HepG2 (cell line): ENCODE data around the gene TENT4B. TPM values are rescaled to one million over a fixed set of nuclear protein-coding genes. Genes with fewer than 3 reads are reported as not detected.

Experiments used
- ATAC-seq: fragments of 200-7000 bp; cut with Tn5 transposase; 3 replicates; pipeline ENCODE4 v1.9.1; 2020; ENCODE audit warnings: mild to moderate bottlenecking, moderate library complexity
- BruUV-seq: library from RNA; stranded (reverse); fragments of 400-500 nt; replicated peaks from 2 replicates; lab custom pipeline; 2021; lab: Mats Ljungman, UMichigan
- CTCF ChIA-PET: fragments of 300-600 bp; formaldehyde crosslinking; extraction: SDS; loops from one replicate; lab custom pipeline; 2021; ENCODE audit warnings: low total read pairs, inconsistent platforms, low intra/inter-chr PET ratio; lab: Yijun Ruan, JAX
- POLR2A ChIA-PET: fragments of 350-600 bp; sonication (Branson Sonifier 250); formaldehyde crosslinking; loops from one replicate; lab custom pipeline; 2020; ENCODE audit warnings: antibody characterized with exemption, inconsistent platforms; lab: Yijun Ruan, JAX
- DNase-seq: peaks from one replicate; pipeline ENCODE4 v3.0.0-alpha.2; 2015; ENCODE audit warnings: low spot score
- FAIRE-seq: peaks from 3 replicates; lab custom pipeline; 2011; peaks lifted over from hg19 to GRCh38; lab: Jason Lieb, UNC
- H2AFZ ChIP-seq: one replicate; pipeline ENCODE4 v1.6.1; 2011; ENCODE audit warnings: low read length, inconsistent platforms
- H3K27ac ChIP-seq: fragments of 300-600 bp; 3 replicates; pipeline ENCODE4 v1.8.0; 2011; ENCODE audit warnings: mixed run types, mild to moderate bottlenecking, mixed read lengths, low read length, inconsistent platforms; ENCODE audit not compliant: insufficient read depth; ENCODE audit errors: extremely low read length
- H3K27me3 ChIP-seq, 2 experiments: fragments of 200-600 bp in 1 of 2; 2 replicates in 1 of 2; 3 replicates in 1 of 2; pipeline versions ENCODE4 v1.6.0 to v1.8.0; 2011; ENCODE audit warnings: low read length in 2 of 2, mild to moderate bottlenecking in 2 of 2, moderate library complexity in 2 of 2, inconsistent platforms in 1 of 2; ENCODE audit not compliant: insufficient read depth in 2 of 2, control insufficient read depth in 1 of 2
- H3K36me3 ChIP-seq, 2 experiments: fragments of 200-600 bp in 1 of 2; replicated peaks in 1 of 2; 2 replicates in 1 of 2; 3 replicates in 1 of 2; pipeline versions ENCODE4 v1.5.1 to v1.8.0; 2011; ENCODE audit warnings: low read length in 2 of 2, inconsistent platforms in 1 of 2; ENCODE audit not compliant: insufficient read depth in 2 of 2, control insufficient read depth in 1 of 2
- H3K4me1 ChIP-seq: 2 replicates; pipeline ENCODE4 v1.5.1; 2012; ENCODE audit warnings: low read length, inconsistent platforms; ENCODE audit not compliant: insufficient read depth
- H3K4me2 ChIP-seq: 2 replicates; pipeline ENCODE4 v1.6.0; 2011; ENCODE audit warnings: low read depth, low read length, inconsistent platforms
- H3K4me3 ChIP-seq, 3 experiments: fragments of 200-600 bp in 1 of 3; sonication (generic), shearing (Covaris generic) in 1 of 3; replicated peaks in 1 of 3; 2 replicates each; pipeline ENCODE4 v1.5.1; 2011 to 2016; ENCODE audit warnings: low read length in 3 of 3, inconsistent platforms in 2 of 3, low read depth in 2 of 3, mild to moderate bottlenecking in 2 of 3, control low read depth in 1 of 3, mixed read lengths in 1 of 3; ENCODE audit not compliant: insufficient read depth in 1 of 3
- H3K79me2 ChIP-seq: one replicate; pipeline ENCODE4 v1.6.1; 2011; ENCODE audit warnings: low read length, inconsistent platforms; ENCODE audit not compliant: insufficient read depth
- H3K9ac ChIP-seq: 2 replicates; pipeline ENCODE4 v1.6.0; 2011; ENCODE audit warnings: mild to moderate bottlenecking, low read depth, low read length, inconsistent platforms; ENCODE audit not compliant: insufficient read depth
- H3K9me3 ChIP-seq: 2 replicates; pipeline ENCODE4 v1.5.1; 2012; ENCODE audit warnings: mild to moderate bottlenecking, low read length
- H4K20me1 ChIP-seq: 2 replicates; pipeline ENCODE4 v1.6.0; 2011; ENCODE audit warnings: inconsistent platforms, mild to moderate bottlenecking, low read length, moderate library complexity; ENCODE audit not compliant: insufficient read depth
- MBD4 ChIP-seq: IDR thresholded peaks from 2 replicates; pipeline ENCODE4 v1.6.1; 2012; ENCODE audit warnings: low read length, inconsistent platforms, borderline replicate concordance
- NFKBIZ ChIP-seq: IDR thresholded peaks from 2 replicates; pipeline ENCODE4 v1.6.1; 2018; ENCODE audit warnings: missing genetic modification reagents, missing compliant biosample characterization
- PHF5A ChIP-seq: IDR thresholded peaks from one replicate; pipeline ENCODE4 v1.6.1; 2018; ENCODE audit warnings: low read depth, missing genetic modification reagents; ENCODE audit not compliant: unreplicated experiment
- TBX2 ChIP-seq: sonication (generic); formaldehyde crosslinking; IDR thresholded peaks from 2 replicates; pipeline ENCODE4 v1.5.0; 2020; ENCODE audit warnings: missing genetic modification reagents, mild to moderate bottlenecking, borderline replicate concordance
- THYN1 ChIP-seq: sonication (generic); formaldehyde crosslinking; IDR thresholded peaks from 2 replicates; pipeline ENCODE4 v1.8.1; 2023; ENCODE audit warnings: low read depth, mild to moderate bottlenecking, moderate library complexity, missing genetic modification reagents, borderline replicate concordance
- ZNF660 ChIP-seq: sonication (generic); formaldehyde crosslinking; IDR thresholded peaks from 2 replicates; pipeline ENCODE4 v1.5.1; 2020; ENCODE audit warnings: mild to moderate bottlenecking, low read depth, missing genetic modification reagents, borderline replicate concordance
- ZNF747 ChIP-seq: sonication (generic); formaldehyde crosslinking; IDR thresholded peaks from 2 replicates; pipeline ENCODE4 v1.8.1; 2023; ENCODE audit warnings: missing genetic modification reagents, mild to moderate bottlenecking, borderline replicate concordance
- ZSCAN25 ChIP-seq: sonication (generic); formaldehyde crosslinking; IDR thresholded peaks from 2 replicates; pipeline ENCODE4 v1.8.0; 2022; ENCODE audit warnings: mild to moderate bottlenecking, missing genetic modification reagents
- WGBS: methylation state at CpG from one replicate; pipeline ENCODE4 v1.1.6; 2017; ENCODE audit warnings: low lambda C conversion rate; 5-methylcytosine and 5-hydroxymethylcytosine counted together
- in situ Hi-C: cut with HindIII; loops from 2 replicates; pipeline ENCODE4 v1.10.0; 2017; ENCODE audit warnings: low pct_unique_long_range_greater_than_20kb; ENCODE audit not compliant: extremely low pct_ligation_motif_present
- intact Hi-C: fragments of 100-400 bp; cut with micrococcal nuclease; formaldehyde crosslinking; loops from one replicate; pipeline ENCODE4 v1.10.0; 2022; ENCODE audit not compliant: unreplicated experiment
- polyA plus RNA-seq, 8 experiments: library from polyadenylated mRNA; depleted of rRNA in 3 of 8; stranded (reverse) in 7 of 8; unstranded in 1 of 8; fragments of >200 nt; fragmentation: Illumina TruSeq in 4 of 8; extraction: Trizol in 4 of 8; gene quantifications; 2 replicates each; pipeline versions ENCODE4 v1.2.1 to v1.2.3, GENCODE V29; 2011 to 2016; ENCODE audit warnings: low read depth in 4 of 8, missing spikeins in 1 of 8, mixed read lengths in 1 of 8; ENCODE audit not compliant: insufficient read depth in 1 of 8
- total RNA-seq, 5 experiments: library from RNA; depleted of rRNA; stranded (reverse); fragments of >200 nt; fragmentation: Illumina TruSeq; extraction: Trizol; gene quantifications; 2 replicates each; pipeline ENCODE4 v1.2.3, GENCODE V29; 2016; ENCODE audit warnings: low read depth in 1 of 5
- TF ChIP-seq, protein P1 (sequence below): sonication (generic); formaldehyde crosslinking; IDR thresholded peaks from 2 replicates; pipeline ENCODE4 v1.5.1; 2020; ENCODE audit warnings: mild to moderate bottlenecking, missing genetic modification reagents
- TF ChIP-seq, protein P2 (sequence below): sonication (generic); formaldehyde crosslinking; IDR thresholded peaks from 2 replicates; pipeline ENCODE4 v1.8.0; 2022; ENCODE audit warnings: mild to moderate bottlenecking, missing genetic modification reagents, borderline replicate concordance
- TF ChIP-seq, protein P3 (sequence below): IDR thresholded peaks from 2 replicates; pipeline ENCODE4 v1.6.1; 2016; ENCODE audit warnings: mild to moderate bottlenecking
- TF ChIP-seq, protein P4 (sequence below): sonication (generic); formaldehyde crosslinking; IDR thresholded peaks from 2 replicates; pipeline ENCODE4 v1.5.0; 2020; ENCODE audit warnings: mild to moderate bottlenecking, missing genetic modification reagents
- TF ChIP-seq, protein P5 (sequence below): sonication (generic); formaldehyde crosslinking; IDR thresholded peaks from 2 replicates; pipeline ENCODE4 v1.4.0; 2020; ENCODE audit warnings: missing genetic modification reagents

The TENT4B gene
- total and polyA plus RNA-seq, 2 of the 13 experiments (the other 11 are each of a cell fraction or from before 2014, with no cell fraction given), result 15.0 to 32.8 TPM

DNA sequence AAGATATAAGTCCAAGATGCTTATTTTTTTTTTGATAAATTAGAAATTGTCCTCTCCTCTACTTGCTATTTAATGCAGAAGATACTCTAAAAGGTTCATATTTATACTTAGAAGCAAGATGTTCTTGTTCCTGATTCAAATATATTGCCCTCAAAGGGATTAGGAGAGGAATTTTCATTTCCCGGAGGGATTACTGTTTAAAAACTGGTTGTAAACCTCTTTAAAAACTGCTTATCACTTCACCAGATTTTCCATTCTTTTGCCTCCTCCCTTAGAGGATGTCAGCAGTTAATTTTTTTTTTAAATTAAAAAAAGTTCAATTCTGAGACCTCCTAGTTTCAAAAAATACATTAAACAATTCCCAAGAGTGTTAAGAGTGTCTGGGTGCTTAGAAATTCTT lies 2.8 kb downstream of the TENT4B start (continued):
- no peak for TF ChIP-seq ZNF747 (CRISPR knock-in tag)
- TF ChIP-seq, protein P1, sequence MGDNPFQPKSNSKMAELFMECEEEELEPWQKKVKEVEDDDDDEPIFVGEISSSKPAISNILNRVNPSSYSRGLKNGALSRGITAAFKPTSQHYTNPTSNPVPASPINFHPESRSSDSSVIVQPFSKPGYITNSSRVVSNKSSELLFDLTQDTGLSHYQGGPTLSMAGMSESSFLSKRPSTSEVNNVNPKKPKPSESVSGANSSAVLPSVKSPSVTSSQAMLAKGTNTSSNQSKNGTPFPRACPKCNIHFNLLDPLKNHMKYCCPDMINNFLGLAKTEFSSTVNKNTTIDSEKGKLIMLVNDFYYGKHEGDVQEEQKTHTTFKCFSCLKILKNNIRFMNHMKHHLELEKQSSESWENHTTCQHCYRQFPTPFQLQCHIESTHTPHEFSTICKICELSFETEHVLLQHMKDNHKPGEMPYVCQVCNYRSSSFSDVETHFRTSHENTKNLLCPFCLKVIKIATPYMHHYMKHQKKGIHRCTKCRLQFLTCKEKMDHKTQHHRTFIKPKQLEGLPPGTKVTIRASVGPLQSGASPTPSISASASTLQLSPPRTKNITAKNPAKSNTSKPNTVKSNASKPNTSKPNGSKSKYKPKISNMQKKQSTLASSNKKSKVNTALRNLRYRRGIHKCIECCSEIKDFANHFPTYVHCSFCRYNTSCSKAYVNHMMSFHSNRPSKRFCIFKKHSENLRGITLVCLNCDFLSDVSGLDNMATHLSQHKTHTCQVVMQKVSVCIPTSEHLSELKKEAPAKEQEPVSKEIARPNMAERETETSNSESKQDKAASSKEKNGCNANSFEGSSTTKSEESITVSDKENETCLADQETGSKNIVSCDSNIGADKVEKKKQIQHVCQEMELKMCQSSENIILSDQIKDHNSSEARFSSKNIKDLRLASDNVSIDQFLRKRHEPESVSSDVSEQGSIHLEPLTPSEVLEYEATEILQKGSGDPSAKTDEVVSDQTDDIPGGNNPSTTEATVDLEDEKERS (CRISPR knock-in tag), result no peak
- no peak for TF ChIP-seq MBD4

DNA sequence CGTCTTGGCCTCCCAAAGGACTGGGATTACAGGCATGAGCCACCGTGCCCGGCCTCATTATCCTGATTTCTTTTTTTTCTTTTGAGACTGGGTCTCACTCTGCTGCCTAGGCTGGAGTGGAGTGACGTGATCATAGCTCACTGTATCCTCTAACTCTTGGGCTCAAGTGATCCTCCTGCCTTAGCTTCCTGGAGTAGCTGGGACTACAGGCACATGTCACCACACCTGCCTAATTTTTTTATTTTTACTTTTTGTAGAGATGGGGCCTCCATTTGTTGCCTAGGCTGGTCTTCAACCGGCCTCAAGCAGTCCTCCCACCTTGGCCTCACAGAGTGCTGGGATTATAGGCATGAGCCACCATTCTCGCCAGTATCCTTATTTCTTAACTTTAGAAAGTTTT lies 3.5 kb downstream of the TENT4B start:
- in situ Hi-C loops (loop anchor here (10.0 kb wide), 1 partner anchor 48 kb away; no protein-coding TSS in a partner anchor), intact Hi-C loops (no loop called here)
- peaks cover 0 to 5% of the 10 kb centered on the region in 2 experiments; a peak in 2 of 5 replicates for H3K36me3 ChIP-seq
- no peaks in the 10 kb centered on the region for H3K9me3 ChIP-seq
- H3K9ac ChIP-seq, result peak overlapping the region; percentile 14; the same call in 1 of the 2 replicates
- WGBS, result 83% methylated on average over 6 of the region's 6 CpGs
- ATAC-seq (no peak), FAIRE-seq (no peak), DNase-seq (no peak)
- ChIA-PET POLR2A (interaction anchor here (1.3 kb wide), 1 partner anchor 10 kb away, joined by 5 read pairs; no protein-coding TSS in a partner anchor), CTCF (no interaction called here)
- H3K4me2 ChIP-seq, result peak overlapping the region; percentile 49
- H3K4me3 ChIP-seq, result peak overlapping the region in 2 of 3 experiments; percentile 8 to 17; a peak in 1 of 6 replicates
- BruUV-seq, result no TSS peak
- H2AFZ ChIP-seq, result no peak overlapping the region
- peaks cover 80% of the 10 kb centered on the region for H3K79me2 ChIP-seq
- H3K27me3 ChIP-seq, result no peaks in the 10 kb centered on the region; a peak in 1 of 5 replicates
- H3K27ac ChIP-seq, result peak overlapping the region; percentile 11
- H3K4me1 ChIP-seq, result peaks cover 68% of the 10 kb centered on the region
- H4K20me1 ChIP-seq, result peaks cover 22% of the 10 kb centered on the region
- TF ChIP-seq, protein P2, sequence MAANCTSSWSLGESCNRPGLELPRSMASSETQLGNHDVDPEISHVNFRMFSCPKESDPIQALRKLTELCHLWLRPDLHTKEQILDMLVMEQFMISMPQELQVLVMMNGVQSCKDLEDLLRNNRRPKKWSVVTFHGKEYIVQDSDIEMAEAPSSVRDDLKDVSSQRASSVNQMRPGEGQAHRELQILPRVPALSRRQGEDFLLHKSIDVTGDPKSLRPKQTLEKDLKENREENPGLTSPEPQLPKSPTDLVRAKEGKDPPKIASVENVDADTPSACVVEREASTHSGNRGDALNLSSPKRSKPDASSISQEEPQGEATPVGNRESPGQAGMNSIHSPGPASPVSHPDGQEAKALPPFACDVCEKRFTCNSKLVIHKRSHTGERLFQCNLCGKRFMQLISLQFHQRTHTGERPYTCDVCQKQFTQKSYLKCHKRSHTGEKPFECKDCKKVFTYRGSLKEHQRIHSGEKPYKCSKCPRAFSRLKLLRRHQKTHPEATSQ (CRISPR knock-in tag), result no peak
- TF ChIP-seq TBX2 (CRISPR knock-in tag) (no peak), THYN1 (no peak), NFKBIZ (CRISPR knock-in tag) (0 out of 2 replicates have a peak, but pooled peaks have one; percentile 20), ZNF660 (CRISPR knock-in tag) (no peak), ZSCAN25 (no peak), PHF5A (no peak)
- TF ChIP-seq, protein P3, sequence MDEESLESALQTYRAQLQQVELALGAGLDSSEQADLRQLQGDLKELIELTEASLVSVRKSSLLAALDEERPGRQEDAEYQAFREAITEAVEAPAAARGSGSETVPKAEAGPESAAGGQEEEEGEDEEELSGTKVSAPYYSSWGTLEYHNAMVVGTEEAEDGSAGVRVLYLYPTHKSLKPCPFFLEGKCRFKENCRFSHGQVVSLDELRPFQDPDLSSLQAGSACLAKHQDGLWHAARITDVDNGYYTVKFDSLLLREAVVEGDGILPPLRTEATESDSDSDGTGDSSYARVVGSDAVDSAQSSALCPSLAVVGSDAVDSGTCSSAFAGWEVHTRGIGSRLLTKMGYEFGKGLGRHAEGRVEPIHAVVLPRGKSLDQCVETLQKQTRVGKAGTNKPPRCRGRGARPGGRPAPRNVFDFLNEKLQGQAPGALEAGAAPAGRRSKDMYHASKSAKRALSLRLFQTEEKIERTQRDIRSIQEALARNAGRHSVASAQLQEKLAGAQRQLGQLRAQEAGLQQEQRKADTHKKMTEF (CRISPR knock-in tag), result 0 out of 2 replicates have a peak, but pooled peaks have one; percentile 8
- TF ChIP-seq, protein P4, sequence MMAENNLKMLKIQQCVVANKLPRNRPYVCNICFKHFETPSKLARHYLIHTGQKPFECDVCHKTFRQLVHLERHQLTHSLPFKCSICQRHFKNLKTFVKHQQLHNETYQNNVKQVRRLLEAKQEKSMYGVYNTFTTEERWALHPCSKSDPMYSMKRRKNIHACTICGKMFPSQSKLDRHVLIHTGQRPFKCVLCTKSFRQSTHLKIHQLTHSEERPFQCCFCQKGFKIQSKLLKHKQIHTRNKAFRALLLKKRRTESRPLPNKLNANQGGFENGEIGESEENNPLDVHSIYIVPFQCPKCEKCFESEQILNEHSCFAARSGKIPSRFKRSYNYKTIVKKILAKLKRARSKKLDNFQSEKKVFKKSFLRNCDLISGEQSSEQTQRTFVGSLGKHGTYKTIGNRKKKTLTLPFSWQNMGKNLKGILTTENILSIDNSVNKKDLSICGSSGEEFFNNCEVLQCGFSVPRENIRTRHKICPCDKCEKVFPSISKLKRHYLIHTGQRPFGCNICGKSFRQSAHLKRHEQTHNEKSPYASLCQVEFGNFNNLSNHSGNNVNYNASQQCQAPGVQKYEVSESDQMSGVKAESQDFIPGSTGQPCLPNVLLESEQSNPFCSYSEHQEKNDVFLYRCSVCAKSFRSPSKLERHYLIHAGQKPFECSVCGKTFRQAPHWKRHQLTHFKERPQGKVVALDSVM (CRISPR knock-in tag), result peak; percentile 67
- TF ChIP-seq, protein P5, sequence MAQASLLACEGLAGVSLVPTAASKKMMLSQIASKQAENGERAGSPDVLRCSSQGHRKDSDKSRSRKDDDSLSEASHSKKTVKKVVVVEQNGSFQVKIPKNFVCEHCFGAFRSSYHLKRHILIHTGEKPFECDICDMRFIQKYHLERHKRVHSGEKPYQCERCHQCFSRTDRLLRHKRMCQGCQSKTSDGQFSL (CRISPR knock-in tag), result no peak
